Measurements from ENCODE around the gene CACNB3. TPM values are rescaled to one million over a fixed set of nuclear protein-coding genes. Genes with fewer than 3 reads are reported as not detected.

The CACNB3 gene
- total RNA-seq, 1 donor from 2014 or later: 56.3 TPM

GRCh38 chr12:48779869-48780268 lies 38.4 kb upstream of the CACNB3 start:
- TF ChIP-seq CTCF (conservative IDR thresholded peaks at IDR 0.05): no peak
- Mint-ChIP-seq H3K27ac (peak overlapping the region; percentile 71), H3K36me3 (peaks cover 10% of the 10 kb centered on the region), H3K27me3 (no peaks in the 10 kb centered on the region), H3K9me3 (no peaks in the 10 kb centered on the region), H3K4me3 (no peak overlapping the region), H3K4me1 (ENCODE audit: unreplicated experiment) (peaks cover 9% of the 10 kb centered on the region)
- no peak for DNase-seq (ENCODE audit: extremely low spot score, unreplicated experiment)

GRCh38 chr12:48780381-48781025 lies 37.8 kb upstream of the CACNB3 start:
- no peak for DNase-seq (ENCODE audit: extremely low spot score, unreplicated experiment)
- H3K36me3 Mint-ChIP-seq: peaks cover 10% of the 10 kb centered on the region
- H3K27me3 Mint-ChIP-seq: no peaks in the 10 kb centered on the region
- H3K4me3 Mint-ChIP-seq: no peak overlapping the region
- no peaks in the 10 kb centered on the region for H3K9me3 Mint-ChIP-seq
- TF ChIP-seq CTCF (conservative IDR thresholded peaks at IDR 0.05): no peak
- no peak overlapping the region for H3K27ac Mint-ChIP-seq
- peaks cover 9% of the 10 kb centered on the region for H3K4me1 Mint-ChIP-seq (ENCODE audit: unreplicated experiment)

GRCh38 chr12:48781750-48782456 lies 36.4 kb upstream of the CACNB3 start:
- H3K27me3 Mint-ChIP-seq: no peaks in the 10 kb centered on the region
- H3K27ac Mint-ChIP-seq: no peak overlapping the region
- H3K4me1 Mint-ChIP-seq (ENCODE audit: unreplicated experiment): peaks cover 12% of the 10 kb centered on the region
- H3K9me3 Mint-ChIP-seq: no peaks in the 10 kb centered on the region
- no peak for DNase-seq (ENCODE audit: extremely low spot score, unreplicated experiment)
- TF ChIP-seq CTCF (conservative IDR thresholded peaks at IDR 0.05): no peak
- no peak overlapping the region for H3K4me3 Mint-ChIP-seq
- peaks cover 10% of the 10 kb centered on the region for H3K36me3 Mint-ChIP-seq

- Mint-ChIP-seq H3K4me1 (ENCODE audit: unreplicated experiment) (peaks cover 20% of the 10 kb centered on the region), H3K27ac (no peak overlapping the region), H3K27me3 (no peaks in the 10 kb centered on the region), H3K9me3 (no peaks in the 10 kb centered on the region), H3K4me3 (no peak overlapping the region), H3K36me3 (peaks cover 5% of the 10 kb centered on the region)
- DNase-seq (ENCODE audit: extremely low spot score, unreplicated experiment): no peak
- no peak for TF ChIP-seq CTCF (conservative IDR thresholded peaks at IDR 0.05)
These were observed 35.6 kb upstream of the CACNB3 start for GRCh38 chr12:48782457-48783395.

GRCh38 chr12:48783432-48783831 lies 34.9 kb upstream of the CACNB3 start:
- no peak for DNase-seq (ENCODE audit: extremely low spot score, unreplicated experiment)
- Mint-ChIP-seq H3K4me1 (ENCODE audit: unreplicated experiment) (peaks cover 25% of the 10 kb centered on the region), H3K4me3 (no peak overlapping the region)

More at GRCh38 chr12:48783432-48783831, 34.9 kb upstream of the CACNB3 start:
- Mint-ChIP-seq H3K27me3 (no peaks in the 10 kb centered on the region), H3K36me3 (peaks cover 2% of the 10 kb centered on the region), H3K9me3 (no peaks in the 10 kb centered on the region), H3K27ac (no peak overlapping the region)
- TF ChIP-seq CTCF (conservative IDR thresholded peaks at IDR 0.05): no peak
